ENCODE data around the gene LPP. TPM values are rescaled to one million over a fixed set of nuclear protein-coding genes. Genes with fewer than 3 reads are reported as not detected.

LPP gene
- total and polyA plus RNA-seq, 2 of the 13 experiments (the other 11 are each of a cell fraction or from before 2014, with no cell fraction given) = 19.2 to 29.9 TPM

DNA sequence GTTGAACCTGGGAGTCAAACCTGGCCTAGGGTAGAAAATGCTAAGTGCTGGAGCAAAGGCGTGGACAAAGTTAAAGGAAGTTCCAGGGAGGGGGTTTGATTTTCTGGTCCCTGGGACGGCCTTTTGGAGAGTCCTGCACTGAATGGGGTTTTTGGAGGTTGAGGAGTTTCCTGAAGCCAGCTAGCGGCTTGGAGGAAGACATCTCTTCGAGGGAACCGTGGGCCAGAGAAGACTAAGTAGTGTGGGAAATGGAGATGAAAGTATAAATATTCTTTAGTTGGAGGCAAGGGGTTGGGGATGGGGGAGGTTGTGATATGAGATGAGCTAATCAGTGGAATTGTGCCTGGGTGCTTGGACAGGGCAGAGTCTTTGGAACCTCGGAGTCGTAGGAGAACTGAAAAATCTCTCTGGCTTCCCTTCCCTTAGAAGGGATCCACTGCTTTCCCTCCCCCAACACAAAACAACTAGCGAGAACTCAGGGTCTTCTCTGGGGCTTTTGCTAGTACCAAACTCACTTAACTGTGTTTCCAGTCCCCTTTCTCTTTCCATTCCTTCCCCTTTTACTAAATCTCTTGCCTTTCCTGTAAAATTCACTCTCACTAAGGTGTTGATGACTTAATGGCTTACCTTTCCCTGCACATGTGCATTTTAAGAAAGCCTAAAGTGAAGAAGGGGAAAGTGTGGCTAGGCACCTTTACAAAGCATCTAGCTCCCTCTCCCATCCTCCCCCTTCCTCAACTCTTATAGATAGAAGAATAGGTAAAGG, 1.0 kb downstream of the LPP start:
- intact Hi-C loops (cut with micrococcal nuclease; ENCODE audit: unreplicated experiment) = loop anchor here (1.0 to 5.0 kb wide), 3 partner anchors 52 to 410 kb away; partner anchors contain the start of gene BCL6
- H3K9me3 ChIP-seq (ENCODE audit: low read length) = no peaks in the 10 kb centered on the region
- peak overlapping the region; percentile 91 for H3K9ac ChIP-seq (ENCODE audit: insufficient read depth, low read depth, low read length)
- H3K27me3 ChIP-seq (ENCODE audit: control insufficient read depth in 1 of 2, insufficient read depth in 2 of 2, low read length in 2 of 2) = no peaks in the 10 kb centered on the region
- peak overlapping the region; percentile 83 to 92 (median 88) for H3K4me3 ChIP-seq (replicated peaks in 1 of 3; ENCODE audit: insufficient read depth in 1 of 3, low read depth in 2 of 3, low read length in 3 of 3)
- BruUV-seq (replicated peaks) = no TSS peak
- DNase-seq (ENCODE audit: low spot score) = no peak
- peaks cover 62% of the 10 kb centered on the region for H3K79me2 ChIP-seq (ENCODE audit: insufficient read depth, low read length)
- H3K27ac ChIP-seq (ENCODE audit: extremely low read length, insufficient read depth, low read length) = peak overlapping the region; percentile 73
- peaks cover 72% of the 10 kb centered on the region for H3K4me1 ChIP-seq (ENCODE audit: insufficient read depth, low read length)
- no peak for ATAC-seq
- POLR2A ChIA-PET = interaction anchor here (0.7 to 3.5 kb wide), 9 partner anchors 31 to 796 kb away, joined by 3 to 16 read pairs (median 5); partner anchors contain the start of gene BCL6
- H3K36me3 ChIP-seq (replicated peaks in 1 of 2; ENCODE audit: control insufficient read depth in 1 of 2, insufficient read depth in 2 of 2, low read length in 2 of 2) = no peaks in the 10 kb centered on the region
- CTCF ChIA-PET (ENCODE audit: low intra/inter-chr PET ratio, low total read pairs) = no interaction called here
- no peak overlapping the region for H2AFZ ChIP-seq (ENCODE audit: low read length)
- in situ Hi-C loops (cut with HindIII; ENCODE audit: extremely low pct_ligation_motif_present, low pct_unique_long_range_greater_than_20kb) = loop anchor here (5.0 kb wide), 1 partner anchor 413 kb away; no protein-coding TSS in a partner anchor
- FAIRE-seq = no peak
- 24% methylated on average over 8 of the region's 8 CpGs for WGBS (ENCODE audit: low lambda C conversion rate)
- peaks cover 4% of the 10 kb centered on the region; the same call in 1 of the 2 replicates for H4K20me1 ChIP-seq (ENCODE audit: insufficient read depth, low read length)
- H3K4me2 ChIP-seq (ENCODE audit: low read depth, low read length) = peak overlapping the region; percentile 83
- TF ChIP-seq ZNF367 (CRISPR knock-in tag; IDR thresholded peaks at IDR 0.05; ENCODE audit: borderline replicate concordance) (no peak), POLR2A (IDR thresholded peaks at IDR 0.05; ENCODE audit: insufficient read depth in 1 of 2, low read depth in 2 of 2, low read length in 2 of 2) (no peak), ZNF614 (CRISPR knock-in tag; IDR thresholded peaks at IDR 0.05; ENCODE audit: borderline replicate concordance) (0 out of 2 replicates have a peak, but pooled peaks have one; percentile 37), KDM3A (CRISPR knock-in tag; IDR thresholded peaks at IDR 0.05; ENCODE audit: low read depth) (no peak), YY1 (IDR thresholded peaks at IDR 0.05; ENCODE audit: insufficient read depth, insufficient replicate concordance, low read depth, low read length) (no peak), NFE2L1 (CRISPR knock-in tag; IDR thresholded peaks at IDR 0.05; ENCODE audit: borderline replicate concordance) (no peak), NR1H2 (CRISPR knock-in tag; IDR thresholded peaks at IDR 0.05; ENCODE audit: borderline replicate concordance, low read depth) (no peak), HOXA9 (CRISPR knock-in tag; IDR thresholded peaks at IDR 0.05; ENCODE audit: borderline replicate concordance) (no peak), ZNF775 (CRISPR knock-in tag; IDR thresholded peaks at IDR 0.05; ENCODE audit: borderline replicate concordance) (0 out of 2 replicates have a peak, but pooled peaks have one; percentile 13), ELF4 (CRISPR knock-in tag; IDR thresholded peaks at IDR 0.05; ENCODE audit: borderline replicate concordance) (no peak), HNRNPK (IDR thresholded peaks at IDR 0.05; ENCODE audit: low read depth, low read length, poor library complexity, severe bottlenecking) (peak; percentile 72), KLF9 (CRISPR knock-in tag; IDR thresholded peaks at IDR 0.05; ENCODE audit: low read depth) (0 out of 2 replicates have a peak, but pooled peaks have one; percentile 5), ZBTB38 (CRISPR knock-in tag; IDR thresholded peaks at IDR 0.05) (0 out of 2 replicates have a peak, but pooled peaks have one; percentile 1), KDM5A (IDR thresholded peaks at IDR 0.05; ENCODE audit: borderline replicate concordance, low read length) (no peak)
- TF ChIP-seq, protein P1, sequence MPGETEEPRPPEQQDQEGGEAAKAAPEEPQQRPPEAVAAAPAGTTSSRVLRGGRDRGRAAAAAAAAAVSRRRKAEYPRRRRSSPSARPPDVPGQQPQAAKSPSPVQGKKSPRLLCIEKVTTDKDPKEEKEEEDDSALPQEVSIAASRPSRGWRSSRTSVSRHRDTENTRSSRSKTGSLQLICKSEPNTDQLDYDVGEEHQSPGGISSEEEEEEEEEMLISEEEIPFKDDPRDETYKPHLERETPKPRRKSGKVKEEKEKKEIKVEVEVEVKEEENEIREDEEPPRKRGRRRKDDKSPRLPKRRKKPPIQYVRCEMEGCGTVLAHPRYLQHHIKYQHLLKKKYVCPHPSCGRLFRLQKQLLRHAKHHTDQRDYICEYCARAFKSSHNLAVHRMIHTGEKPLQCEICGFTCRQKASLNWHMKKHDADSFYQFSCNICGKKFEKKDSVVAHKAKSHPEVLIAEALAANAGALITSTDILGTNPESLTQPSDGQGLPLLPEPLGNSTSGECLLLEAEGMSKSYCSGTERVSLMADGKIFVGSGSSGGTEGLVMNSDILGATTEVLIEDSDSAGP (CRISPR knock-in tag; IDR thresholded peaks at IDR 0.05; ENCODE audit: borderline replicate concordance) = no peak
- TF ChIP-seq, protein P2, sequence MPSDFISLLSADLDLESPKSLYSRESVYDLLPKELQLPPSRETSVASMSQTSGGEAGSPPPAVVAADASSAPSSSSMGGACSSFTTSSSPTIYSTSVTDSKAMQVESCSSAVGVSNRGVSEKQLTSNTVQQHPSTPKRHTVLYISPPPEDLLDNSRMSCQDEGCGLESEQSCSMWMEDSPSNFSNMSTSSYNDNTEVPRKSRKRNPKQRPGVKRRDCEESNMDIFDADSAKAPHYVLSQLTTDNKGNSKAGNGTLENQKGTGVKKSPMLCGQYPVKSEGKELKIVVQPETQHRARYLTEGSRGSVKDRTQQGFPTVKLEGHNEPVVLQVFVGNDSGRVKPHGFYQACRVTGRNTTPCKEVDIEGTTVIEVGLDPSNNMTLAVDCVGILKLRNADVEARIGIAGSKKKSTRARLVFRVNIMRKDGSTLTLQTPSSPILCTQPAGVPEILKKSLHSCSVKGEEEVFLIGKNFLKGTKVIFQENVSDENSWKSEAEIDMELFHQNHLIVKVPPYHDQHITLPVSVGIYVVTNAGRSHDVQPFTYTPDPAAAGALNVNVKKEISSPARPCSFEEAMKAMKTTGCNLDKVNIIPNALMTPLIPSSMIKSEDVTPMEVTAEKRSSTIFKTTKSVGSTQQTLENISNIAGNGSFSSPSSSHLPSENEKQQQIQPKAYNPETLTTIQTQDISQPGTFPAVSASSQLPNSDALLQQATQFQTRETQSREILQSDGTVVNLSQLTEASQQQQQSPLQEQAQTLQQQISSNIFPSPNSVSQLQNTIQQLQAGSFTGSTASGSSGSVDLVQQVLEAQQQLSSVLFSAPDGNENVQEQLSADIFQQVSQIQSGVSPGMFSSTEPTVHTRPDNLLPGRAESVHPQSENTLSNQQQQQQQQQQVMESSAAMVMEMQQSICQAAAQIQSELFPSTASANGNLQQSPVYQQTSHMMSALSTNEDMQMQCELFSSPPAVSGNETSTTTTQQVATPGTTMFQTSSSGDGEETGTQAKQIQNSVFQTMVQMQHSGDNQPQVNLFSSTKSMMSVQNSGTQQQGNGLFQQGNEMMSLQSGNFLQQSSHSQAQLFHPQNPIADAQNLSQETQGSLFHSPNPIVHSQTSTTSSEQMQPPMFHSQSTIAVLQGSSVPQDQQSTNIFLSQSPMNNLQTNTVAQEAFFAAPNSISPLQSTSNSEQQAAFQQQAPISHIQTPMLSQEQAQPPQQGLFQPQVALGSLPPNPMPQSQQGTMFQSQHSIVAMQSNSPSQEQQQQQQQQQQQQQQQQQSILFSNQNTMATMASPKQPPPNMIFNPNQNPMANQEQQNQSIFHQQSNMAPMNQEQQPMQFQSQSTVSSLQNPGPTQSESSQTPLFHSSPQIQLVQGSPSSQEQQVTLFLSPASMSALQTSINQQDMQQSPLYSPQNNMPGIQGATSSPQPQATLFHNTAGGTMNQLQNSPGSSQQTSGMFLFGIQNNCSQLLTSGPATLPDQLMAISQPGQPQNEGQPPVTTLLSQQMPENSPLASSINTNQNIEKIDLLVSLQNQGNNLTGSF (CRISPR knock-in tag; IDR thresholded peaks at IDR 0.05) = no peak
